Measurements from ENCODE around the gene MEAK7.

DNA sequence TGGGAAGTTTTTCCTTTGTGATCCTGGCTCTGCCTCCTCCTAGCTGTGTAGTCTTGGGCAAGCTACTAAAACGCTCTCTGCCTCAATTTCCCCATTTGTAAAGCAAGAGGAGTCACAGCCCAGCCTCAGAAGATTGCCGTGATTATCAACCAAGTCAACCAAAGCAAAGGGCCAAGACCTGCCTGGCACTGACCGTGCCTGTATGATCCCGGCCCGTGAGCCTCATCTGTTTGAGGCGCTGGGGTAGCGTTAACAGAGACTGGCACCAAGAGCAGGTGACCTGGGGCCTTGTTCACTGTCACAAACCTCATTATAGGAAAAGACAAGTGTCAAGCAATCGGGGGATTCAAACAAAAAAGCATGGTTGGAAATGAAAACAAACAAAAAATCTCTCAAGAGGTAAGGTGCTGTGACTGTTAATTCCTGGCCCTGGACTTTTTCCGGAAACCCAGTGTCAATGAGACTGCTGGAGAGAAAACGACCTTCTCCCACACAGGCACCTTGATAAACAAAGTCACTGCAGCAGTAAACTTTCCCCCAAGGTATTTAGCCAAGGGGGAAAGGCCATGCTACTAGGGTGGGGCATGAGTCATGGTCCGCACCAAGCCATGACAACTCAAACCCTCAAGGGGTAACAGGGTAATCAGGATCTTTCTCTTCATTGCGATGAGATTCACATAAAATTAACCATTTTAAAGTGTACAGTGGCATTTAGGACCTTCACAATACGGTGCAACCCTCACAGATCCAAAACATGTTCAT is 5.4 kb downstream of the MEAK7 start:
- TF ChIP-seq EP300 (IDR thresholded peaks at IDR 0.05): no peak
- no peak for TF ChIP-seq POLR2AphosphoS5 (IDR thresholded peaks at IDR 0.05)
